Measurements from ENCODE around the gene KLHL17. TPM values are rescaled to one million over a fixed set of nuclear protein-coding genes. Genes with fewer than 3 reads are reported as not detected.
"Not testable (repeated sequence)": the region's sequence is repeated elsewhere in the genome, so short reads cannot be mapped to it uniquely, and the experiment has no call there.

The KLHL17 gene
- total RNA-seq, 1 experiment from 2014 or later = 66.9 TPM

- ATAC-seq (no peak), DNase-seq (ENCODE audit: low spot score) (no peak)
- peaks cover 24% of the 10 kb centered on the region for H3K36me3 Mint-ChIP-seq
- H3K27me3 Mint-ChIP-seq (ENCODE audit: low read depth) = peaks cover 19% of the 10 kb centered on the region
- TF ChIP-seq ZNF532 (CRISPR knock-in tag; IDR thresholded peaks at IDR 0.05; ENCODE audit: borderline replicate concordance) (no peak), FOXK1 (CRISPR knock-in tag; IDR thresholded peaks at IDR 0.05) (no peak), ZBTB43 (CRISPR knock-in tag; IDR thresholded peaks at IDR 0.05) (no peak), ZBTB21 (CRISPR knock-in tag; IDR thresholded peaks at IDR 0.05; ENCODE audit: borderline replicate concordance) (no peak), NR3C1 (CRISPR knock-in tag; conservative IDR thresholded peaks at IDR 0.05; ENCODE audit: low read depth) (no peak), PRRX2 (CRISPR knock-in tag; IDR thresholded peaks at IDR 0.05) (no peak), ZNF317 (CRISPR knock-in tag; IDR thresholded peaks at IDR 0.05; ENCODE audit: borderline replicate concordance, low read depth) (no peak), JAZF1 (CRISPR knock-in tag; IDR thresholded peaks at IDR 0.05) (no peak), RELA (CRISPR knock-in tag; IDR thresholded peaks at IDR 0.05; ENCODE audit: borderline replicate concordance) (no peak), SOX15 (CRISPR knock-in tag; IDR thresholded peaks at IDR 0.05) (no peak), ATF2 (CRISPR knock-in tag; IDR thresholded peaks at IDR 0.05; ENCODE audit: borderline replicate concordance, low read depth) (no peak), E2F5 (CRISPR knock-in tag; IDR thresholded peaks at IDR 0.05) (no peak), CREB1 (CRISPR knock-in tag; IDR thresholded peaks at IDR 0.05) (no peak), ZNF512 (CRISPR knock-in tag; IDR thresholded peaks at IDR 0.05; ENCODE audit: borderline replicate concordance) (no peak), AFF4 (CRISPR knock-in tag; IDR thresholded peaks at IDR 0.05; ENCODE audit: borderline replicate concordance) (no peak), ZNF423 (CRISPR knock-in tag; IDR thresholded peaks at IDR 0.05) (no peak), TEAD4 (CRISPR knock-in tag; IDR thresholded peaks at IDR 0.05) (no peak)
- ChIA-PET POLR2A (no interaction called here), CTCF (no interaction called here)
- H3K9me3 Mint-ChIP-seq = no peaks in the 10 kb centered on the region
- peaks cover 3% of the 10 kb centered on the region; the same call in 1 of the 2 replicates for H3K4me1 Mint-ChIP-seq
- H3K27ac Mint-ChIP-seq = peak overlapping the region; percentile 36; the same call in 1 of the 2 replicates
- no peak overlapping the region for H3K4me3 Mint-ChIP-seq
Observed at GRCh38 chr1:945688-946556, 14.5 kb upstream of the KLHL17 start.

GRCh38 chr1:946811-947210 is 13.6 kb upstream of the KLHL17 start:
- DNase-seq (ENCODE audit: low spot score); H3K9me3 Mint-ChIP-seq; POLR2A ChIA-PET; ATAC-seq; H3K27ac Mint-ChIP-seq; H3K4me1 Mint-ChIP-seq; H3K4me3 Mint-ChIP-seq; CTCF ChIA-PET: not testable (repeated sequence)
- Mint-ChIP-seq H3K27me3 (ENCODE audit: low read depth) (peaks cover 13% of the 10 kb centered on the region), H3K36me3 (peaks cover 30% of the 10 kb centered on the region)
